Activated T-helper 1 cell treated with anti-CD3 and anti-CD28 coated beads, Interleukin-12 subunit alpha, Interleukin-12 subunit beta, Interleukin-2, Interleukin-4 antibody, amounts not matched to agents 30 ng/mL and 10 ng/mL and 1 ng/mL, durations not matched to agents 14 hours and 24 hours and 36 hours (primary cell): ENCODE data around the gene PNPLA8. TPM values are rescaled to one million over a fixed set of nuclear protein-coding genes. Genes with fewer than 3 reads are reported as not detected.
"Not testable (repeated sequence)": the region's sequence is repeated elsewhere in the genome, so short reads cannot be mapped to it uniquely, and the experiment has no call there.

Experiments
- DNase-seq: peaks from one replicate; pipeline ENCODE4 v3.0.0; 2021; ENCODE audit warnings: low spot score
- H3K27ac Mint-ChIP-seq: one replicate; pipeline ENCODE4 v1.8.0; 2021; ENCODE audit warnings: mild to moderate bottlenecking, mixed read lengths
- H3K27me3 Mint-ChIP-seq: one replicate; pipeline ENCODE4 v1.8.0; 2022; ENCODE audit warnings: mild to moderate bottlenecking, moderate library complexity, mixed read lengths; ENCODE audit not compliant: insufficient read depth
- H3K36me3 Mint-ChIP-seq: one replicate; pipeline ENCODE4 v1.8.0; 2021; ENCODE audit warnings: low read depth, mixed read lengths
- H3K4me1 Mint-ChIP-seq: one replicate; pipeline ENCODE4 v1.8.0; 2021; ENCODE audit warnings: low read depth, mixed read lengths
- H3K4me3 Mint-ChIP-seq: one replicate; pipeline ENCODE4 v1.8.0; 2021; ENCODE audit warnings: mild to moderate bottlenecking, moderate library complexity, mixed read lengths
- H3K9me3 Mint-ChIP-seq: one replicate; pipeline ENCODE4 v1.8.0; 2021; ENCODE audit warnings: mixed read lengths
- intact Hi-C: fragments of 100-400 bp; cut with micrococcal nuclease; formaldehyde crosslinking; loops from one replicate; pipeline ENCODE4 v1.15.1; 2024
- total RNA-seq: library from RNA; stranded (reverse); gene quantifications from 2 replicates; pipeline ENCODE4 v1.2.3, GENCODE V29; 2022

PNPLA8 gene
- total RNA-seq, 1 donor from 2014 or later = 16.8 TPM

DNA sequence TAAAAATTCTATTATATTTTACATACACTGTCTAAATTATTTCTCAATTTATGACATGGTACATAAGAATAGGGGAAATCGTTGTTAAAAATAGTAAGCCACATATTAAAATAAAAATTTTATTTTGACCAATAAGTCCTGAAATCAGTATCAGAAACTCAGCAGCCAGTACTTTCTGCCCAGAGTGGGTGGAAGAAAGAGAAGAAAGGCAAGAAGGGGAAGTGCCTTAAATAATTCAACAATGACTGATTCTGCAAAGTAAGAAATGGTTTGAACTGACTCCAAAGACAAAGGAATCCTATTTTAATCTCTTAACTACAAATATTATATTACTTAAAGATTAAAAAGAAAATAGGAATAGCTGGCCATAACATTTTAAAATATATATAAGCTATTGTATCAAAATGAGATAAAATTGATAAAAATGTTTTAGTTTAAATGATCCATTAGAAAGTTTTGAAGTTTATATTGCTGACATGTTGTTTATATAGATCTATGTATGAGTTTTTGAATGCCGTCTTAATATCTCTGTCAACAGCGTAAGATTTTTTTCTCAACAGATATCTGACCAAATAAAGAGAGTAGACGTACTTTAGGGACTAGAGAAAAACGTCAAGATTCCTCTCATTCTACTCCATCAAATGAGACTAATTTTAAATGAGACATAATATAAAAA lies 39.5 kb downstream of the PNPLA8 start:
- intact Hi-C loops = no loop called here
- Mint-ChIP-seq H3K9me3 (no peaks in the 10 kb centered on the region), H3K27ac (no peak overlapping the region), H3K36me3 (peaks cover 4% of the 10 kb centered on the region), H3K4me1 (no peaks in the 10 kb centered on the region), H3K4me3 (no peak overlapping the region), H3K27me3 (no peaks in the 10 kb centered on the region)
- DNase-seq = no peak

DNA sequence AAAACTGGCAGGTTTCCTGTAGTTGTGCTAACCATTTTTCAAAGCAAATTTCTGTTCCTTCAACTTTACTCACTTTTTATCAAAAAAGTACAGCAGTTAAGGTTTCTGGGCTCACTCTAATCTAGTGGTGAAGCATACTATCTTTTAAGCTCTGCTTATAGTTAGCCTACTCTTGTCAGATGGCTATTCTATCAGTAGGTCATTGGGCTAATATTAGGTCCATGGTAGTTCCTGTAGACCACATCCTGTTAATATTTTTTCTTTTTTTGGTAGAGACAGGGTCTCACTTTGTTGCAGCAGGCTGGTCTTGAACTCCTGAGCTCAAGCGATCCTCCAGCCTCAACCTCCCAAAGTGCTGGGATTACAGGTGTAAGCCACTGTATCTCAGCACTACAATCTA lies 41.8 kb downstream of the PNPLA8 start:
- Mint-ChIP-seq H3K27me3 (no peaks in the 10 kb centered on the region), H3K36me3 (peaks cover 4% of the 10 kb centered on the region), H3K9me3 (no peaks in the 10 kb centered on the region), H3K4me1 (no peaks in the 10 kb centered on the region), H3K27ac (no peak overlapping the region), H3K4me3 (no peak overlapping the region)
- no peak for DNase-seq
- intact Hi-C loops = no loop called here

- DNase-seq = no peak
- H3K36me3 Mint-ChIP-seq = peaks cover 16% of the 10 kb centered on the region
- H3K27ac Mint-ChIP-seq = no peak overlapping the region
- intact Hi-C loops = no loop called here
- no peaks in the 10 kb centered on the region for H3K4me1 Mint-ChIP-seq
- H3K27me3 Mint-ChIP-seq = no peaks in the 10 kb centered on the region
- no peaks in the 10 kb centered on the region for H3K9me3 Mint-ChIP-seq
- no peak overlapping the region for H3K4me3 Mint-ChIP-seq
These were observed 45.6 kb downstream of the PNPLA8 start for GRCh38 chr7:108480311-108480710.

GRCh38 chr7:108479751-108480150 lies 46.2 kb downstream of the PNPLA8 start:
- Mint-ChIP-seq H3K36me3 (peaks cover 16% of the 10 kb centered on the region), H3K27me3 (no peaks in the 10 kb centered on the region), H3K27ac (no peak overlapping the region), H3K4me3 (no peak overlapping the region), H3K4me1 (no peaks in the 10 kb centered on the region), H3K9me3 (no peaks in the 10 kb centered on the region)
- intact Hi-C loops = no loop called here
- DNase-seq = no peak

DNA sequence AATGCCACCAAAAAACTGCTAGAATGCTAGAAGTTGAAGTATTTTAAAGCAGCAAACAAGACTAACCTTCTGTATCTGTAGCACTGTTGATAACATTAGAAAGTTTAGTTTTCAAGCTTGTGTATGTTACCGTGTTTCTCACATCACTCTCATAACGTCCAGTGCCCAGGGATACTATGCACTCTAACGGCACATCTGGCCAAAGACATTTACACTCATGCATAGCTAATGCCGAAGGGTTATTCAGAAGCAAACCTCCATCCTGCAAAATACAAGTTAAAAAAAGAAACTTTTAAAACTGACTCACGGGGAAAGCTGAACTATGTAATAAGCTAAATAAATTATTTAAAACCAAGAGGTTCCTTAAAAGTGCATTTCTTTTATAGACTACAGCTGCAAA lies 46.8 kb downstream of the PNPLA8 start:
- Mint-ChIP-seq H3K4me3 (no peak overlapping the region), H3K27ac (no peak overlapping the region), H3K4me1 (no peaks in the 10 kb centered on the region), H3K36me3 (peaks cover 14% of the 10 kb centered on the region), H3K27me3 (no peaks in the 10 kb centered on the region), H3K9me3 (no peaks in the 10 kb centered on the region)
- DNase-seq = no peak
- intact Hi-C loops = no loop called here

DNA sequence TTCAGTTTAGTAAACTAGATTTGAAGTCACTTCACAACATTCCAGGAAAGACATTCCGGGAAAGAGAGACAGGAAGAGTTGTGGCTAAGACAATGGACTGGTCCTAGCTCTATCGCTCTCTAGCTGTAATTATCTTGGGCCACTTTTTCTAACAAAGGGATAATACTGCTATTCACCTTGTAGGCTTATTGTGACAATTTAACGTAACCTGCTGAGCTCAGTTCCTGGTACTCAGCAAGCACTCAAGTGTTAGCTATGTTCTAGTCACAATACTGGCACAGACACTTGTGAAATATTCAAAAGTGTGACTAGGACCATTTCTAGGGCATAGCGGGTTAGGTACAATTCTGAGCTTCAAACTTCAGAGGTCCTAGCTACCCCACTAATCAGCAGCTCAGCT lies 57.7 kb downstream of the PNPLA8 start:
- H3K36me3 Mint-ChIP-seq = peaks cover 2% of the 10 kb centered on the region
- intact Hi-C loops = no loop called here
- H3K9me3 Mint-ChIP-seq = no peaks in the 10 kb centered on the region
- no peaks in the 10 kb centered on the region for H3K4me1 Mint-ChIP-seq
- DNase-seq = no peak
- no peak overlapping the region for H3K4me3 Mint-ChIP-seq
- H3K27ac Mint-ChIP-seq = no peak overlapping the region
- H3K27me3 Mint-ChIP-seq = peaks cover 2% of the 10 kb centered on the region

DNA sequence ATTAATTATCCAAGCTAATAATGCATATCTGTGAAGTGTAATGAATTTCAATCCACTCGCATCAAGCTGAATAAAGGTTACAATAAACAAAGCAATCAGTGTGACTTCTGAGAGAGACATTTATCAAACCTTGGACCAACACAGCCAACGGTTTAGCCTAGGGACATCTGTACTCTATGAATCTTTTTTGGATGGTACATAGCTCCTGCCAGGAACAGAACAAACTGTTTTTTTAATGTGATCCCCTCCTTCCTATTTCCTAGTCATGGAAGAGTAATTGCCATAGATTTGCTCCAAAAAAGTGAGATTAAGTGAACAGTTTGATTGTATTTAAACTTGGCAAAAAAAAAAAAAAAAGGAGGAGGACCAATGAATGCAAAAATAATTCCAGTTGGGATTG lies 58.5 kb downstream of the PNPLA8 start:
- Mint-ChIP-seq H3K27ac (no peak overlapping the region), H3K27me3 (peaks cover 2% of the 10 kb centered on the region), H3K4me1 (peaks cover 6% of the 10 kb centered on the region), H3K4me3 (no peak overlapping the region), H3K36me3 (peaks cover under 1% of the 10 kb centered on the region), H3K9me3 (no peaks in the 10 kb centered on the region)
- no peak for DNase-seq
- intact Hi-C loops = no loop called here

DNA sequence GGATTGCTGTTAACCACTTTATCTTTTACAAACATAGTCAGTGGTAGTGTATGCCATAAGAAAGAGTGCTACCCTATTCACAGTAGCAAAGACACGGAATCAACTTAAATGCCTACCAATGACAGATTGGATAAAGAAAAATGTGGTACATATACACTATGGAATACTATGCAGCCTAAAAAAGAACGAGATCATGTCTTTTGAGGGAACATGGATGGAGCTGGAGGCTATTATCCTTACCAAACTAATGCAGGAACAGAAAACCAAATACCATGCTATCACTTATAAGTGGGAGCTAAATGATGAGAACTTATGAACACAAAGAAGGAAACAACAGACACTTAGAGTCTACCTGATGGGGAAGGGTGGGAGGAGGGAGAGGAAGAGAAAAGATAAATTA lies 59.6 kb downstream of the PNPLA8 start:
- DNase-seq, intact Hi-C loops, H3K27ac Mint-ChIP-seq, H3K36me3 Mint-ChIP-seq, H3K27me3 Mint-ChIP-seq, H3K4me3 Mint-ChIP-seq, H3K4me1 Mint-ChIP-seq, H3K9me3 Mint-ChIP-seq: not testable (repeated sequence)

DNA sequence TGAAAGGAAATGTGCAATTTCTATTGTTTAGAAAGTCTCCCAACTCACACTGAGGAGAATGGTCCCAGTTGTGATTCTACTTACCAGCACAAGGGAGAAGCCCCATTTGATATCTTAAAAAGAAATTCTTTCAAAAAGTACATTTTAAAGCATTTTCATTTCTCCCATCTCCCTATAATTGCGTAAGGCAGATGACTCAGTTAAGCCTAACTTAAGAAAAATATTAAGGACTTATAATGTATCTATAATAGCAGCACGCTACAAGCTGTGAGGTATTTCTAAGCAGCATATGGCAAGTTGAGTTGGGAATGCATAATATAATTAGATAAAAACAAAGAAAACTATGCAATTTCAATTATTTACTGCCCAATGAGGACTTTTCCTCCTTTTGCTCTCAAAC lies 61.2 kb downstream of the PNPLA8 start:
- H3K4me1 Mint-ChIP-seq = peaks cover 6% of the 10 kb centered on the region
- H3K27ac Mint-ChIP-seq = no peak overlapping the region
- H3K27me3 Mint-ChIP-seq = peaks cover 13% of the 10 kb centered on the region
- no peak overlapping the region for H3K4me3 Mint-ChIP-seq
- no peaks in the 10 kb centered on the region for H3K9me3 Mint-ChIP-seq
- no peak for DNase-seq
- H3K36me3 Mint-ChIP-seq = no peaks in the 10 kb centered on the region
- intact Hi-C loops = no loop called here

GRCh38 chr7:108463613-108464012 lies 62.3 kb downstream of the PNPLA8 start:
- Mint-ChIP-seq H3K4me1 (peaks cover 6% of the 10 kb centered on the region), H3K4me3 (no peak overlapping the region), H3K36me3 (no peaks in the 10 kb centered on the region), H3K27ac (no peak overlapping the region), H3K9me3 (no peaks in the 10 kb centered on the region), H3K27me3 (peaks cover 17% of the 10 kb centered on the region)
- no peak for DNase-seq
- intact Hi-C loops = no loop called here

DNA sequence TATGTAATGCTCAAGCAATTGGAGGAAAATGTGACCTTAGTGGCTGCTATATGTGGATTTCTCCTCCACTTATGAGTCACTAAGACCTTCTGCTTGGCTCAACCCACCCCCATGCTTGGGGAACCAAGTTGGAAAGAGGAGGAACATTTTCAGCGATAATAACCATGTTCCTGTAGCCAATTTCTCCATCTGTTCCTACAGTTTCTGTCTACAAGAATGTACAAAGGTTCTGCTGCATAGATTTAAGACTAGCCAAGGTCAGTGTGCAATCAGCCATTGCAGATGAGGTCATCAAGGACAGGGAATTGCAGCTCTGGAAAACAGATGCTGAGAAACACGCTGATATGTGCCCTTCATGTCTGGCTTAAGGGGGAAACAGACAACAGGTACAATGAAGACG lies 64.1 kb downstream of the PNPLA8 start:
- H3K36me3 Mint-ChIP-seq = no peaks in the 10 kb centered on the region
- peaks cover 35% of the 10 kb centered on the region for H3K27me3 Mint-ChIP-seq
- no peaks in the 10 kb centered on the region for H3K9me3 Mint-ChIP-seq
- no peak for DNase-seq
- intact Hi-C loops = no loop called here
- H3K4me3 Mint-ChIP-seq = no peak overlapping the region
- no peak overlapping the region for H3K27ac Mint-ChIP-seq
- H3K4me1 Mint-ChIP-seq = peaks cover 6% of the 10 kb centered on the region

- Mint-ChIP-seq H3K9me3 (no peaks in the 10 kb centered on the region), H3K27me3 (peaks cover 37% of the 10 kb centered on the region), H3K4me1 (peaks cover 6% of the 10 kb centered on the region), H3K36me3 (no peaks in the 10 kb centered on the region), H3K4me3 (no peak overlapping the region), H3K27ac (no peak overlapping the region)
- DNase-seq = no peak
- intact Hi-C loops = no loop called here
These were observed 65.0 kb downstream of the PNPLA8 start for GRCh38 chr7:108460964-108461363.

DNA sequence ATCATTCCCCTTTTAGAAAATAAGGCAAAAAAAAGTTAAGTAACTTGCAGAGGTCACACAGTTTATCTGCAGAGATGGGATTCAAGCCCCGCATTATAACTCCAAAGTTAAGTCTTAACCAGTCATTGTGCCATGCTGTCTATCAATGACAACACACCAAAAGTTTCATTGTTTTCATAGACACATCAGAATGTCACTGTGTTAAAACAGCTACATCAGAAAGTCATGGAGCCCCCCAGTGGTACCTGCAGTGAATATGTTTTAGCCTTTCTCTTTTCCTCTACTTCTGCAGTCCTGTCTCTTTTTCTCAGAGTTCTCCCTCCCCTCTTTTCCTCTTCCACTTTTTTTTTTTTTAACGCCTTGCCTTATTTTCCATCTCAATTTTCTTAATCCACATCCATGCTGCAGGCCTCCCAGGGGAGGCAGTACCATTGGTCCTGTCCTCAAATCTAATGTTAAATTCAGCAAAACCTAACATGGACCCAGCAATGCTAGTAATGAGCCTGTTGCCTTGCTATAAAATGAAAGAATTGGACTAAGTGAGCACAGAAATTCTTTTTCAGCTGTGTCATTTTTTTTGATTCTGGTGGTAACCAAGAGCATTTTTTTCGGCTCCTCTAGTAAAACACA lies 65.9 kb downstream of the PNPLA8 start:
- H3K4me1 Mint-ChIP-seq = peaks cover 6% of the 10 kb centered on the region
- no peaks in the 10 kb centered on the region for H3K9me3 Mint-ChIP-seq
- no peak for DNase-seq
- no peak overlapping the region for H3K4me3 Mint-ChIP-seq
- intact Hi-C loops = loop anchor here (5.0 kb wide), 1 partner anchor 107 kb away; the partner anchor contains the start of genes DNAJB9 and THAP5
- no peaks in the 10 kb centered on the region for H3K36me3 Mint-ChIP-seq
- H3K27me3 Mint-ChIP-seq = peaks cover 37% of the 10 kb centered on the region
- H3K27ac Mint-ChIP-seq = no peak overlapping the region
